ENCODE data around the gene SNX17.

SNX17 gene

DNA sequence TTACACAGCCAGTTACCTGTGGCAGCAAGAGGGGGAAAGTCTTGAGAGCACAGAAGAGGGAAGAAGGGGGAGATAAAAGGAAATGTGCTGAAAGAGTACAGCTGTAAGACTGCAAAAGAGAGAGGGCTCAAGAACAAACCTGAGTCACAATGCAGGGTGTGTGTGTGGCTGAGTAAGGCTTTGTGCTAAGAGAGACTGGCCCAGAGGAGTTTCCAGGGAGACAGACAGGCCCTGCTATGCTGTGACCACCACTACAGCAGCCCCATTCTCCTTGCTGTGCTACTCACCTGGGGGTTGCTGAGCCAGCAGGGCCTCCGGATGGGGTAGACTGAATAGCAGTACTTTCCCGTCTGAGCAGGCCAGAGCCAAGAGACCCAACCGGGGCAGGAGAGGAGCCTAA lies 35.1 kb upstream of the SNX17 start:
- H3K4me1 ChIP-seq (ENCODE audit: insufficient read depth, low read length, severe bottlenecking): no peaks in the 10 kb centered on the region

DNA sequence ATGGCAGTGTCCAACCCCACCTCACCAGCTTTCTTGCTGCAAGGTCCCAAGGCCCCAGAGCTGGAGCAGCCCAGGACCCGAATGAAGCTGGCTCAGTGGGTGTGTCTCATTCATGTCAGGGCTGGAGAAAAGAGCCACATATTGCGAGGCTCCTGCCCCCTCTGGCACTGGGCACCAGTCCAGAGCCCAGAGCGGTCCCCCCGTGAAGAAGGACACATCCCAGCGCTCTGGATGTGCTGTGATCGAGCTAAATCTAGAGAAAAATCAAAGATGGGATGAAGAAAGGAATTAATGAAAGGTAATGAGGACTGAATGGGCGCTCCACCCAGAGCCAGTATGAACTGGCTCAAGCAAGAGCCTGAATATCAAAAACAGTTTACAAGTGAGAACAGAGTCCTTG lies 34.2 kb upstream of the SNX17 start:
- H3K27ac ChIP-seq (ENCODE audit: low read depth, low read length, poor library complexity, severe bottlenecking): no peak overlapping the region
- TF ChIP-seq EZH2 (IDR thresholded peaks at IDR 0.05; ENCODE audit: borderline replicate concordance, low read length): no peak
- H4K20me1 ChIP-seq (ENCODE audit: insufficient read depth, low read length): no peaks in the 10 kb centered on the region
- no peak overlapping the region for H3K4me2 ChIP-seq (ENCODE audit: low read length)
- no peak overlapping the region for H3K4me3 ChIP-seq (ENCODE audit: low read depth, low read length, poor library complexity, severe bottlenecking)
- no peak overlapping the region for H3K9ac ChIP-seq (ENCODE audit: low read length)
- H3K36me3 ChIP-seq (ENCODE audit: insufficient read depth, low read length): peaks cover 79% of the 10 kb centered on the region
- no peaks in the 10 kb centered on the region for H3K4me1 ChIP-seq (ENCODE audit: insufficient read depth, low read length, severe bottlenecking)
- no peaks in the 10 kb centered on the region for H3K27me3 ChIP-seq (ENCODE audit: insufficient read depth, low read length)
- no peak overlapping the region for H2AFZ ChIP-seq (ENCODE audit: low read length)
- no peaks in the 10 kb centered on the region for H3K9me3 ChIP-seq (ENCODE audit: low read length)
- no peaks in the 10 kb centered on the region for H3K79me2 ChIP-seq (ENCODE audit: insufficient read depth, low read length)
- no peaks in the 10 kb centered on the region for H3K9me2 ChIP-seq (ENCODE audit: low read depth, low read length)
- H3F3A ChIP-seq (ENCODE audit: insufficient read depth, low read length): no peaks in the 10 kb centered on the region

More for the DNA sequence above, 35.1 kb upstream of the SNX17 start:
- no peak overlapping the region for H3K4me3 ChIP-seq (ENCODE audit: low read depth, low read length, poor library complexity, severe bottlenecking)
- H4K20me1 ChIP-seq (ENCODE audit: insufficient read depth, low read length): no peaks in the 10 kb centered on the region
- TF ChIP-seq, protein P1, sequence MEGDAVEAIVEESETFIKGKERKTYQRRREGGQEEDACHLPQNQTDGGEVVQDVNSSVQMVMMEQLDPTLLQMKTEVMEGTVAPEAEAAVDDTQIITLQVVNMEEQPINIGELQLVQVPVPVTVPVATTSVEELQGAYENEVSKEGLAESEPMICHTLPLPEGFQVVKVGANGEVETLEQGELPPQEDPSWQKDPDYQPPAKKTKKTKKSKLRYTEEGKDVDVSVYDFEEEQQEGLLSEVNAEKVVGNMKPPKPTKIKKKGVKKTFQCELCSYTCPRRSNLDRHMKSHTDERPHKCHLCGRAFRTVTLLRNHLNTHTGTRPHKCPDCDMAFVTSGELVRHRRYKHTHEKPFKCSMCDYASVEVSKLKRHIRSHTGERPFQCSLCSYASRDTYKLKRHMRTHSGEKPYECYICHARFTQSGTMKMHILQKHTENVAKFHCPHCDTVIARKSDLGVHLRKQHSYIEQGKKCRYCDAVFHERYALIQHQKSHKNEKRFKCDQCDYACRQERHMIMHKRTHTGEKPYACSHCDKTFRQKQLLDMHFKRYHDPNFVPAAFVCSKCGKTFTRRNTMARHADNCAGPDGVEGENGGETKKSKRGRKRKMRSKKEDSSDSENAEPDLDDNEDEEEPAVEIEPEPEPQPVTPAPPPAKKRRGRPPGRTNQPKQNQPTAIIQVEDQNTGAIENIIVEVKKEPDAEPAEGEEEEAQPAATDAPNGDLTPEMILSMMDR (IDR thresholded peaks at IDR 0.05; ENCODE audit: low read length): no peak
- TF ChIP-seq EZH2 (IDR thresholded peaks at IDR 0.05; ENCODE audit: borderline replicate concordance, low read length): no peak
- no peaks in the 10 kb centered on the region for H3K79me2 ChIP-seq (ENCODE audit: insufficient read depth, low read length)
- H3K4me2 ChIP-seq (ENCODE audit: low read length): no peak overlapping the region
- H3K36me3 ChIP-seq (ENCODE audit: insufficient read depth, low read length): peaks cover 79% of the 10 kb centered on the region
- no peaks in the 10 kb centered on the region for H3K9me3 ChIP-seq (ENCODE audit: low read length)
- H3K9me2 ChIP-seq (ENCODE audit: low read depth, low read length): no peaks in the 10 kb centered on the region
- H2AFZ ChIP-seq (ENCODE audit: low read length): no peak overlapping the region
- H3K9ac ChIP-seq (ENCODE audit: low read length): no peak overlapping the region
- H3K27ac ChIP-seq (ENCODE audit: low read depth, low read length, poor library complexity, severe bottlenecking): no peak overlapping the region
- H3F3A ChIP-seq (ENCODE audit: insufficient read depth, low read length): no peaks in the 10 kb centered on the region
- H3K27me3 ChIP-seq (ENCODE audit: insufficient read depth, low read length): no peaks in the 10 kb centered on the region

DNA sequence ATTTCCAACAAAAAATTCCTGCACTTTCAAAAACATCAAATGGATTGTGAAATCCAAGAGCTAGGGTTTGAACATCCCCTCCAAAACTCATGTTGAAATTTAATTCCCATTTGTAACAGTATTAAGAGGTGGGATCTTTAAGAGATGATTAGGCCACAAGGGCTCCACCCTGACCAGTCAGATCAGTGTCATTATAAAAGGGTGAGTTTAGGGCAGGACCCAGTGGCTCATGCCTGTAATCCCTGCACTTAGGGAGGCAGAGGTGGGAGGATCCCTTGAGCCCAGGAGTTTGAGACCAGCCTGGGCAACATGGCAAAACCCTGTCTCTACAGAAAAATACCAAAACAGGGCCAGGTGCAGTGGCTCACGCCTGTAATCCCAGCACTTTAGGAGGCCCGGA lies 22.8 kb upstream of the SNX17 start:
- Histone ChIP-seq H3K4me3 (ENCODE audit: low read depth, low read length, poor library complexity, severe bottlenecking) (no peak overlapping the region), H3K36me3 (ENCODE audit: insufficient read depth, low read length) (peaks cover 13% of the 10 kb centered on the region; the same call in 1 of the 2 replicates), H3K79me2 (ENCODE audit: insufficient read depth, low read length) (peaks cover 59% of the 10 kb centered on the region), H3K9ac (ENCODE audit: low read length) (no peak overlapping the region), H3F3A (ENCODE audit: insufficient read depth, low read length) (no peaks in the 10 kb centered on the region), H3K4me1 (ENCODE audit: insufficient read depth, low read length, severe bottlenecking) (peaks cover 14% of the 10 kb centered on the region), H4K20me1 (ENCODE audit: insufficient read depth, low read length) (no peaks in the 10 kb centered on the region), H3K9me2 (ENCODE audit: low read depth, low read length) (no peaks in the 10 kb centered on the region), H3K4me2 (ENCODE audit: low read length) (no peak overlapping the region), H2AFZ (ENCODE audit: low read length) (no peak overlapping the region), H3K27ac (ENCODE audit: low read depth, low read length, poor library complexity, severe bottlenecking) (no peak overlapping the region), H3K9me3 (ENCODE audit: low read length) (no peaks in the 10 kb centered on the region), H3K27me3 (ENCODE audit: insufficient read depth, low read length) (no peaks in the 10 kb centered on the region)
- TF ChIP-seq EZH2 (IDR thresholded peaks at IDR 0.05; ENCODE audit: borderline replicate concordance, low read length): no peak
- TF ChIP-seq, protein P1 (IDR thresholded peaks at IDR 0.05; ENCODE audit: low read length): no peak

DNA sequence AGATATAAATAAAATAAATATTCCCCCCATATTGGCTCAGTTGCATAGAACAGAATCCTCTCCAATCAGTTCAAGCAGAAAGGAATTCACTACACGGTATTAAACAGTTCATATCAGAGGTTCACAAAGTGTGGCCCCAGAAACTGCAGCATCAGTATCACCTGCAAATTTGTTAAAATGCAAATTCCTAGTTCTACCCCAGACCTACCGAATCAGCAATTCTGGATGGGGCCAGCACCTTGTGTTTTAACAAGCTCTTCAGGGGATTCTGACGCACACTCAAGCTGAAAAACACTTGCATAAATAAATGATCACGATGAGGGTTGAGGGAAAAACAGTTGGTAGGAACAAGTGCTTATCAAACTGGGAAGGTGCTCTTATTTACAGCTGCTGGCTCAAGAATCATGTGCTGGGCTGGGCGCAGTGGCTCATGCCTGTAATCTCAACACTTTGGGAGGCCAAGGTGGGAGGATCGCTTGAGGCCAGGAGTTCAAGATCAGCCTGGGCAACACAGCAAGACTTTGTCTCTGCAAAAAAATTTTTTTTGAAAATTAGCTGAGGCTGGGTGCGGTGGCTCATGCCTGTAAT lies 20.2 kb upstream of the SNX17 start:
- no peak overlapping the region for H3K27ac ChIP-seq (ENCODE audit: low read depth, low read length, poor library complexity, severe bottlenecking)
- no peak overlapping the region for H3K4me2 ChIP-seq (ENCODE audit: low read length)
- no peak overlapping the region for H3K4me3 ChIP-seq (ENCODE audit: low read depth, low read length, poor library complexity, severe bottlenecking)
- TF ChIP-seq, protein P1 (IDR thresholded peaks at IDR 0.05; ENCODE audit: low read length): no peak
- TF ChIP-seq EZH2 (IDR thresholded peaks at IDR 0.05; ENCODE audit: borderline replicate concordance, low read length): no peak
- H3K27me3 ChIP-seq (ENCODE audit: insufficient read depth, low read length): no peaks in the 10 kb centered on the region
- no peaks in the 10 kb centered on the region for H3K9me3 ChIP-seq (ENCODE audit: low read length)
- H3K79me2 ChIP-seq (ENCODE audit: insufficient read depth, low read length): peaks cover 74% of the 10 kb centered on the region
- H4K20me1 ChIP-seq (ENCODE audit: insufficient read depth, low read length): no peaks in the 10 kb centered on the region
- H3K9me2 ChIP-seq (ENCODE audit: low read depth, low read length): no peaks in the 10 kb centered on the region
- no peak overlapping the region for H2AFZ ChIP-seq (ENCODE audit: low read length)
- peaks cover 33% of the 10 kb centered on the region for H3K4me1 ChIP-seq (ENCODE audit: insufficient read depth, low read length, severe bottlenecking)
- no peak overlapping the region; the same call in 1 of the 2 replicates for H3K9ac ChIP-seq (ENCODE audit: low read length)
- no peaks in the 10 kb centered on the region for H3F3A ChIP-seq (ENCODE audit: insufficient read depth, low read length)
- peaks cover 3% of the 10 kb centered on the region; the same call in 1 of the 2 replicates for H3K36me3 ChIP-seq (ENCODE audit: insufficient read depth, low read length)
